DMS153 treated with DMSO at 0.1 percent for 48 hours (cell line): ENCODE measurements around the gene FAM120A.
A peak's percentile ranks its signal among the peaks of the same experiment; 100 is the strongest.

Source experiments
- DNase-seq: peaks from one replicate; lab custom pipeline; 2025; ENCODE audit not compliant: unreplicated experiment; lab: John Stamatoyannopoulos, UW

FAM120A gene

GRCh38 chr9:93577078-93577974 is 125.8 kb downstream of the FAM120A start:
- no peak for DNase-seq

GRCh38 chr9:93577975-93578682 is 126.6 kb downstream of the FAM120A start:
- no peak for DNase-seq

- DNase-seq, result no peak
Observed at GRCh38 chr9:93578844-93579243, 127.4 kb downstream of the FAM120A start.

GRCh38 chr9:93579711-93580516 is 128.4 kb downstream of the FAM120A start:
- no peak for DNase-seq

GRCh38 chr9:93580654-93581380 is 129.3 kb downstream of the FAM120A start:
- no peak for DNase-seq

- DNase-seq, result peak; percentile 93
Observed at GRCh38 chr9:93582115-93582514, 130.6 kb downstream of the FAM120A start.

- DNase-seq, result no peak
Observed at GRCh38 chr9:93582550-93582949, 131.1 kb downstream of the FAM120A start.

GRCh38 chr9:93585259-93585658 is 133.8 kb downstream of the FAM120A start:
- DNase-seq, result no peak

- no peak for DNase-seq
Observed at GRCh38 chr9:93585695-93586094, 134.2 kb downstream of the FAM120A start.

GRCh38 chr9:93586290-93587057 is 135.0 kb downstream of the FAM120A start:
- no peak for DNase-seq

GRCh38 chr9:93587284-93587650 is 135.8 kb downstream of the FAM120A start:
- DNase-seq, result no peak

- DNase-seq, result no peak
Observed at GRCh38 chr9:93587651-93588347, 136.3 kb downstream of the FAM120A start.

- no peak for DNase-seq
Observed at GRCh38 chr9:93588641-93589609, 137.4 kb downstream of the FAM120A start.

GRCh38 chr9:93589688-93590087 is 138.2 kb downstream of the FAM120A start:
- DNase-seq, result peak; percentile 47

- DNase-seq, result no peak
Observed at GRCh38 chr9:93590609-93591234, 139.2 kb downstream of the FAM120A start.

- DNase-seq, result no peak
Observed at GRCh38 chr9:93591301-93592007, 140.0 kb downstream of the FAM120A start.

GRCh38 chr9:93592008-93592642 is 140.6 kb downstream of the FAM120A start:
- no peak for DNase-seq
